PC-3 (cell line): ENCODE results near the gene RNF225. TPM values are rescaled to one million over a fixed set of nuclear protein-coding genes. Genes with fewer than 3 reads are reported as not detected.
A peak's percentile ranks its signal among the peaks of the same experiment; 100 is the strongest.
"Not testable (repeated sequence)": the region's sequence is repeated elsewhere in the genome, so short reads cannot be mapped to it uniquely, and the experiment has no call there.

Experiments
- ATAC-seq: fragments of 200-7000 bp; cut with Tn5 transposase; 2 replicates; pipeline ENCODE4 v1.9.1; 2020; ENCODE audit warnings: mild to moderate bottlenecking, moderate library complexity
- BruUV-seq: library from RNA; stranded (reverse); fragments of 400-500 nt; replicated peaks from 2 replicates; lab custom pipeline; 2021; lab: Mats Ljungman, UMichigan
- CTCF ChIA-PET: fragments of 300-600 bp; sonication (Branson Sonifier 250); formaldehyde crosslinking; loops from one replicate; lab custom pipeline; 2022; ENCODE audit warnings: antibody characterized with exemption; lab: Charles Lee
- POLR2A ChIA-PET: fragments of 300-600 bp; sonication (Branson Sonifier 250); formaldehyde crosslinking; loops from one replicate; lab custom pipeline; 2022; ENCODE audit warnings: antibody characterized with exemption; ENCODE audit not compliant: unreplicated experiment; lab: Charles Lee
- DNase-seq: peaks from one replicate; pipeline ENCODE4 v3.0.0-alpha.2; 2015
- H2AFZ ChIP-seq: fragments of 300-600 bp; sonication (generic); 2 replicates; pipeline ENCODE4 v1.6.0; 2016; ENCODE audit warnings: antibody characterized with exemption, low read length
- H3F3A ChIP-seq: fragments of 300-600 bp; sonication (generic); one replicate; pipeline ENCODE4 v1.6.0; 2017; ENCODE audit warnings: antibody characterized with exemption, low read length, control low read depth, mild to moderate bottlenecking; ENCODE audit not compliant: unreplicated experiment
- H3K27ac ChIP-seq: fragments of 300-600 bp; sonication (generic); 2 replicates; pipeline ENCODE4 v1.5.1; 2016; ENCODE audit warnings: mild to moderate bottlenecking, low read length
- H3K27me3 ChIP-seq: fragments of 300-600 bp; sonication (generic); 2 replicates; pipeline ENCODE4 v1.6.1; 2016; ENCODE audit warnings: low read length, mixed read lengths
- H3K36me3 ChIP-seq: fragments of 300-600 bp; sonication (generic); 2 replicates; pipeline ENCODE4 v1.6.1; 2016; ENCODE audit warnings: low read depth, mixed run types, low read length, mixed read lengths
- H3K4me1 ChIP-seq: fragments of 300-600 bp; sonication (generic); 2 replicates; pipeline ENCODE4 v1.5.1; 2016; ENCODE audit warnings: low read length; ENCODE audit not compliant: insufficient read depth
- H3K4me2 ChIP-seq: fragments of 300-600 bp; sonication (generic); 2 replicates; pipeline ENCODE4 v1.6.0; 2016; ENCODE audit warnings: low read length
- H3K4me3 ChIP-seq: fragments of 300-600 bp; sonication (generic); 2 replicates; pipeline ENCODE4 v1.5.1; 2016; ENCODE audit warnings: mild to moderate bottlenecking, low read length, mixed read lengths
- H3K79me2 ChIP-seq: fragments of 300-600 bp; sonication (generic); 2 replicates; pipeline ENCODE4 v1.6.1; 2017; ENCODE audit warnings: low read length, mixed read lengths
- H3K9ac ChIP-seq: fragments of 300-600 bp; sonication (generic); 2 replicates; pipeline ENCODE4 v1.6.0; 2016; ENCODE audit warnings: mild to moderate bottlenecking, low read length
- H3K9me2 ChIP-seq: fragments of 300-600 bp; sonication (generic); replicated peaks from 2 replicates; pipeline ENCODE4 v1.6.1; 2016; ENCODE audit warnings: mixed run types, low read length, mixed read lengths
- H3K9me3 ChIP-seq: fragments of 300-600 bp; sonication (generic); 2 replicates; pipeline ENCODE4 v1.6.1; 2016; ENCODE audit warnings: low read length, mixed read lengths
- H4K20me1 ChIP-seq: fragments of 300-600 bp; sonication (generic); 2 replicates; pipeline ENCODE4 v1.6.1; 2016; ENCODE audit warnings: low read length, mixed read lengths
- EZH2 ChIP-seq: fragments of 300-600 bp; sonication (generic); IDR thresholded peaks from one replicate; pipeline ENCODE4 v1.6.1; 2017; ENCODE audit warnings: antibody characterized with exemption, mild to moderate bottlenecking, low read length; ENCODE audit not compliant: unreplicated experiment
- EZH2phosphoT487 ChIP-seq: fragments of 300-600 bp; sonication (generic); IDR thresholded peaks from 2 replicates; pipeline ENCODE4 v1.6.1; 2018; ENCODE audit warnings: mild to moderate bottlenecking, antibody characterized with exemption, low read length, borderline replicate concordance
- intact Hi-C: fragments of 100-400 bp; cut with micrococcal nuclease; formaldehyde crosslinking; loops from 2 replicates; pipeline ENCODE4 v1.9.0; 2023
- total RNA-seq: library from RNA; depleted of rRNA; stranded (reverse); fragments of >200 nt; gene quantifications from 2 replicates; pipeline ENCODE4 v1.2.3, GENCODE V29; 2014
- TF ChIP-seq, protein P1 (sequence below): fragments of 300-600 bp; sonication (generic); conservative IDR thresholded peaks from 2 replicates; pipeline ENCODE4 v1.5.1; 2017; ENCODE audit warnings: antibody characterized with exemption, low read depth, mild to moderate bottlenecking, low read length

Gene RNF225
- total RNA-seq, 1 experiment from 2014 or later = 2.2 TPM

DNA sequence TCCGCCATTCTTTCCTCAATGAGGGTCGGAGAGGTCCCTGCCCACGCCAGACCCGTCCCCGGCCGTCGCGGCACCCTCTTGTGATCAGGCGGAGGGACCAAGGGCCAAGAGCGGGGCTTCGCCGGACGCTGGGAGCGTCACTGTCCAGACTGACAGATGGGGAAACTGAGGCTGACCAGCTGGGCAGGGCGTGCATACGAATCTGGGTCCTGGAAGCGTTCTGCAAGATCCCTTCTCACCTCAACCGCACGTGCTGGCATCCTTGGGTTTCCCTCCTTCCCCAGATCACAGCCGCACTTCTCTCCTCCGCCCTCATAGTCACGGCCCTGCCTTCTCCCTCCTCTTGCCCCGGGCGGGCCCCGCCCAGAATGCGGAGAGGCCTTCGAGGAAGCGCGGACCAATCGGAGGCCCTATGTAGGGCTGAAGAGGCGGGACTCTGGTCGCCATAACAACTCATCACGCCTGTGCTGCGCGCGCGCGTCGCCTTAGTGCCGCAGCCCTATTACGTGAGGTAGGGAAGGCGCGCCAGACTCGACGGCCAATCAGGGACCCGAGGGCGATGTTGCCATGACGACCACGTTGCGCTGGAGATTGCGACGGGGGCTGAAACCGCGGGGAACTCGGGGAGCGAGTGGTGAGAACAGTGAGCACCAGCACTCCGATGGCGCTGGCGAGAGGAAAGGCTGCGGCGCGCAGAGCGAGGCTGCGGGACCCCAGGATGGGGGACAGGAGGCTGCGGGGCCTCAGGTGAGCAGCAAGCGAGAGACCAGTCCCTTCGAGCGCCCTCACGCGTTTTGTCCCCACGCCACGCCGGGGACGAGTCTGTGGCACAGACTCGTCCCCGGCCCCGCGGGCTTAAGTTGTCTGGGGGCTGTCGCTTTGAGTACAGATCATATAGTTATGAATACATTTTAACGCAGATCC lies 5.7 kb downstream of the RNF225 start:
- Histone ChIP-seq H3K9me2 (no peaks in the 10 kb centered on the region), H3K27ac (no peak overlapping the region), H3K36me3 (no peaks in the 10 kb centered on the region), H3K27me3 (no peaks in the 10 kb centered on the region), H3K9ac (peak overlapping the region; percentile 79), H3K4me1 (peaks cover 15% of the 10 kb centered on the region), H3K4me3 (peak overlapping the region; percentile 84), H3F3A (no peaks in the 10 kb centered on the region), H3K79me2 (peaks cover 6% of the 10 kb centered on the region), H4K20me1 (no peaks in the 10 kb centered on the region), H2AFZ (peak overlapping the region; percentile 80), H3K4me2 (peak overlapping the region; percentile 95), H3K9me3 (no peaks in the 10 kb centered on the region)
- DNase-seq = peak; percentile 100
- BruUV-seq = TSS peak; percentile 47
- TF ChIP-seq, protein P1, sequence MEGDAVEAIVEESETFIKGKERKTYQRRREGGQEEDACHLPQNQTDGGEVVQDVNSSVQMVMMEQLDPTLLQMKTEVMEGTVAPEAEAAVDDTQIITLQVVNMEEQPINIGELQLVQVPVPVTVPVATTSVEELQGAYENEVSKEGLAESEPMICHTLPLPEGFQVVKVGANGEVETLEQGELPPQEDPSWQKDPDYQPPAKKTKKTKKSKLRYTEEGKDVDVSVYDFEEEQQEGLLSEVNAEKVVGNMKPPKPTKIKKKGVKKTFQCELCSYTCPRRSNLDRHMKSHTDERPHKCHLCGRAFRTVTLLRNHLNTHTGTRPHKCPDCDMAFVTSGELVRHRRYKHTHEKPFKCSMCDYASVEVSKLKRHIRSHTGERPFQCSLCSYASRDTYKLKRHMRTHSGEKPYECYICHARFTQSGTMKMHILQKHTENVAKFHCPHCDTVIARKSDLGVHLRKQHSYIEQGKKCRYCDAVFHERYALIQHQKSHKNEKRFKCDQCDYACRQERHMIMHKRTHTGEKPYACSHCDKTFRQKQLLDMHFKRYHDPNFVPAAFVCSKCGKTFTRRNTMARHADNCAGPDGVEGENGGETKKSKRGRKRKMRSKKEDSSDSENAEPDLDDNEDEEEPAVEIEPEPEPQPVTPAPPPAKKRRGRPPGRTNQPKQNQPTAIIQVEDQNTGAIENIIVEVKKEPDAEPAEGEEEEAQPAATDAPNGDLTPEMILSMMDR = 0 out of 2 replicates have a peak, but pooled peaks have one; percentile 21
- TF ChIP-seq EZH2 (no peak), EZH2phosphoT487 (no peak)
- intact Hi-C loops = loop anchor here (5.0 kb wide), 1 partner anchor 74 kb away; the partner anchor contains the start of gene ZSCAN22
- POLR2A ChIA-PET = no interaction called here
- ATAC-seq = peak; percentile 93
- CTCF ChIA-PET = no interaction called here

DNA sequence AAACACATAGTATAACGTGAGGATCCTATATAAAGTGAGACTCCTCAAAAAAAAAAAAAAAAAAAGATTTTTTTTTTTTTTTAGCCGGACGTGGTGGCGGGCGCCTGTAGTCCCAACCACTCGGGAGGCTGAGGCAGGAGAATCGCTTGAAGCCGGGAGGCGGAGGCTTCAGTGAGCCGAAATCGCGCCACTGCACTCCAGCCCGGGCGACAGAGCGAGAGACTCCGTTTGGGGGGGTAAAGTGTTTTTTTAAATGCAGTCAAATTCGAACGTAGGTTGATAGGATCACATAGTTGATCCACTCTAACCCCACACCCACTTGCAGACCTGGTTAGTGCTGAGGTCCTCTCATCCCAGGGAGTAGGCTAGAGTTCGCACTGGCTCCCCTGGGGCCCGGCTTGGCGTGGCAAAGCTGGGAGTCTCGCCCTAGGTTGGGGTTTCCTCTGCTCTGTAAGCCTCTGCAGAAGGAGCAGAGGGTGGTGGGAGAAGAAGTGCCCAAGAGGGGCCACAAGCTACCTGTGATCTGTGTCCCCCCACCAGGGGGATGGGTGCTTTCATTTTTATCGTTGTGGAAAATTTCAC lies 6.5 kb downstream of the RNF225 start:
- TF ChIP-seq, protein P1 = no peak
- TF ChIP-seq EZH2 (no peak), EZH2phosphoT487 (no peak)
- BruUV-seq = TSS peak; percentile 40
- H3K9ac ChIP-seq = peak overlapping the region; percentile 79
- POLR2A ChIA-PET = no interaction called here
- H3K27ac ChIP-seq = no peak overlapping the region
- peaks cover 11% of the 10 kb centered on the region for H3K79me2 ChIP-seq
- peak overlapping the region; percentile 95 for H3K4me2 ChIP-seq
- DNase-seq (no peak), ATAC-seq (no peak)
- no peaks in the 10 kb centered on the region for H3K9me3 ChIP-seq
- CTCF ChIA-PET = no interaction called here
- intact Hi-C loops = loop anchor here (5.0 kb wide), 1 partner anchor 75 kb away; the partner anchor contains the start of gene ZSCAN22
- H3K9me2 ChIP-seq = no peaks in the 10 kb centered on the region
- no peaks in the 10 kb centered on the region for H3K27me3 ChIP-seq
- peaks cover 15% of the 10 kb centered on the region for H3K4me1 ChIP-seq
- no peaks in the 10 kb centered on the region for H3F3A ChIP-seq
- no peaks in the 10 kb centered on the region for H4K20me1 ChIP-seq
- H3K4me3 ChIP-seq = peak overlapping the region; percentile 84
- H2AFZ ChIP-seq = peak overlapping the region; percentile 80
- no peaks in the 10 kb centered on the region for H3K36me3 ChIP-seq

DNA sequence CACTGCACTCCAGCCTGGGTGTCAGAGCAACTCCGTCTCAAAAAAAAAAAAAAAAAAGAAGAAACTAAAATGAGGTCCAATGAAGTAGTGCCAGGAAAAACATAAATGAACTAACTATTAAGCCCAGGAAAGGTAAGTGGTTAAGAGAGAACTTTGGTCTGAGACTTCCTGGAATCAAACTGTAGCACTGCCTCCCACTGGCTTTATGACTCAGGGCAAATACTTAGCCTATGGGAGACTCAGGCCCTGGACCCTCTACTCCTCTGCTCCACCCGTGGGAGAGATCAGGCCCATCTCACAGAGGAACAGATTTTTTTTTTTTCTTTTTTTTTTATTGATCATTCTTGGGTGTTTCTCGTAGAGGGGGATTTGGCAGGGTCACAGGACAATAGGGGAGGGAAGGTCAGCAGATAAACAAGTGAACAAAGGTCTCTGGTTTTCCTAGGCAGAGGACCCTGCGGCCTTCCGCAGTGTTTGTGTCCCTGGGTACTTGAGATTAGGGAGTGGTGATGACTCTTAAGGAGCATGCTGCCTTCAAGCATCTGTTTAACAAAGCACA lies 8.5 kb downstream of the RNF225 start:
- H3K27ac ChIP-seq, DNase-seq, H2AFZ ChIP-seq, H3K27me3 ChIP-seq, BruUV-seq, H3K9ac ChIP-seq, H3K4me3 ChIP-seq, H3K9me3 ChIP-seq, H3K36me3 ChIP-seq, ATAC-seq, H3K9me2 ChIP-seq, POLR2A ChIA-PET, H3K4me2 ChIP-seq, H4K20me1 ChIP-seq, H3F3A ChIP-seq: not testable (repeated sequence)
- intact Hi-C loops = loop anchor here (5.0 kb wide), 1 partner anchor 77 kb away; the partner anchor contains the start of gene ZSCAN22
- Histone ChIP-seq H3K4me1 (peaks cover 22% of the 10 kb centered on the region), H3K79me2 (peaks cover 26% of the 10 kb centered on the region)
- CTCF ChIA-PET = interaction anchor here (0.6 kb wide), 1 partner anchor 24 kb away, joined by 3 read pairs; no protein-coding TSS in a partner anchor
